GM19193 (cell line): ENCODE measurements around the gene PRKCB.

Experiments used
- POLR2A ChIP-seq: IDR thresholded peaks from 4 replicates; pipeline ENCODE4 v1.6.1; 2011; ENCODE audit not compliant: insufficient read depth, insufficient read length; ENCODE audit errors: extremely low read depth

The PRKCB gene

GRCh38 chr16:23827057-23827456 is 8.7 kb upstream of the PRKCB start:
- no peak for TF ChIP-seq POLR2A

GRCh38 chr16:23829454-23829853 is 6.3 kb upstream of the PRKCB start:
- TF ChIP-seq POLR2A = no peak

- TF ChIP-seq POLR2A = no peak
Measured at GRCh38 chr16:23830276-23830675, 5.5 kb upstream of the PRKCB start.

GRCh38 chr16:23832882-23833281 is 2.9 kb upstream of the PRKCB start:
- TF ChIP-seq POLR2A = no peak

- TF ChIP-seq POLR2A = no peak
Measured at GRCh38 chr16:23833504-23833903, 2.3 kb upstream of the PRKCB start.

GRCh38 chr16:23833960-23834685 is 1.7 kb upstream of the PRKCB start:
- TF ChIP-seq POLR2A = no peak

GRCh38 chr16:23836078-23836403 is 258 bp downstream of the PRKCB start:
- no peak for TF ChIP-seq POLR2A

GRCh38 chr16:23836404-23837311 is 875 bp downstream of the PRKCB start:
- TF ChIP-seq POLR2A = peak; percentile 45

GRCh38 chr16:23837553-23838308 is 1.9 kb downstream of the PRKCB start:
- TF ChIP-seq POLR2A = no peak

GRCh38 chr16:23838485-23839142 is 2.8 kb downstream of the PRKCB start:
- no peak for TF ChIP-seq POLR2A

- no peak for TF ChIP-seq POLR2A
Measured at GRCh38 chr16:23840310-23840709, 4.5 kb downstream of the PRKCB start.

GRCh38 chr16:23842137-23842600 is 6.4 kb downstream of the PRKCB start:
- TF ChIP-seq POLR2A = no peak

GRCh38 chr16:23843143-23843542 is 7.4 kb downstream of the PRKCB start:
- TF ChIP-seq POLR2A = no peak

- no peak for TF ChIP-seq POLR2A
Measured at GRCh38 chr16:23847251-23847650, 11.5 kb downstream of the PRKCB start.

- TF ChIP-seq POLR2A = no peak
Measured at GRCh38 chr16:23847948-23848347, 12.2 kb downstream of the PRKCB start.
